GM12864 (cell line): ENCODE results near the gene SIL1.

ENCODE experiments used
- DNase-seq: peaks from one replicate; pipeline ENCODE4 v3.0.0-alpha.2; 2011; ENCODE audit warnings: low read depth
- H3K4me3 ChIP-seq: 2 replicates; pipeline ENCODE4 v1.5.1; 2011; ENCODE audit warnings: mild to moderate bottlenecking, low read depth, low read length, control low read depth
- TF ChIP-seq, protein P1 (sequence below): IDR thresholded peaks from 2 replicates; pipeline ENCODE4 v1.5.1; 2011; ENCODE audit warnings: low read depth, mild to moderate bottlenecking, moderate library complexity, low read length, control low read depth, inconsistent platforms; ENCODE audit errors: missing control alignments

SIL1 gene

DNA sequence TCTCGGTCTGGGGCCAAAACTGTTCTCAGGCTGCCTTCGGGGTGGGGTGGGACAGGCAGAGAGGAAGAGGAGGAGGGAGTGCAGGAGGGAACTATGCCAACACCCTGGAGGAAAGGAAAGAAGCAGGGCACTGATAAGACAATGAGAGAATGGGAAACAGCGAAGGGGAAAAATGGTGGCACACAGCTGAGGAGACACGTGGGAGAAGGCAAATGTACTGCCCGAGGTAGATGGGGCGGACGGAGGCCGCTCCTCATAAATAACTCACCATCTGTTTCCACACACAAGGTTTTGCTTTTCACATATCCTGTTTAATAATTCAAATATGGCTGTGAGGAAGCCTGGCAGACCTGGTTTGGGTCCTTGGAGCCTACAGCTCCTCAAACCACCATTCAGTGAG is 174.9 kb downstream of the SIL1 start:
- no peak overlapping the region for H3K4me3 ChIP-seq
- no peak for DNase-seq
- TF ChIP-seq, protein P1, sequence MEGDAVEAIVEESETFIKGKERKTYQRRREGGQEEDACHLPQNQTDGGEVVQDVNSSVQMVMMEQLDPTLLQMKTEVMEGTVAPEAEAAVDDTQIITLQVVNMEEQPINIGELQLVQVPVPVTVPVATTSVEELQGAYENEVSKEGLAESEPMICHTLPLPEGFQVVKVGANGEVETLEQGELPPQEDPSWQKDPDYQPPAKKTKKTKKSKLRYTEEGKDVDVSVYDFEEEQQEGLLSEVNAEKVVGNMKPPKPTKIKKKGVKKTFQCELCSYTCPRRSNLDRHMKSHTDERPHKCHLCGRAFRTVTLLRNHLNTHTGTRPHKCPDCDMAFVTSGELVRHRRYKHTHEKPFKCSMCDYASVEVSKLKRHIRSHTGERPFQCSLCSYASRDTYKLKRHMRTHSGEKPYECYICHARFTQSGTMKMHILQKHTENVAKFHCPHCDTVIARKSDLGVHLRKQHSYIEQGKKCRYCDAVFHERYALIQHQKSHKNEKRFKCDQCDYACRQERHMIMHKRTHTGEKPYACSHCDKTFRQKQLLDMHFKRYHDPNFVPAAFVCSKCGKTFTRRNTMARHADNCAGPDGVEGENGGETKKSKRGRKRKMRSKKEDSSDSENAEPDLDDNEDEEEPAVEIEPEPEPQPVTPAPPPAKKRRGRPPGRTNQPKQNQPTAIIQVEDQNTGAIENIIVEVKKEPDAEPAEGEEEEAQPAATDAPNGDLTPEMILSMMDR = no peak

DNA sequence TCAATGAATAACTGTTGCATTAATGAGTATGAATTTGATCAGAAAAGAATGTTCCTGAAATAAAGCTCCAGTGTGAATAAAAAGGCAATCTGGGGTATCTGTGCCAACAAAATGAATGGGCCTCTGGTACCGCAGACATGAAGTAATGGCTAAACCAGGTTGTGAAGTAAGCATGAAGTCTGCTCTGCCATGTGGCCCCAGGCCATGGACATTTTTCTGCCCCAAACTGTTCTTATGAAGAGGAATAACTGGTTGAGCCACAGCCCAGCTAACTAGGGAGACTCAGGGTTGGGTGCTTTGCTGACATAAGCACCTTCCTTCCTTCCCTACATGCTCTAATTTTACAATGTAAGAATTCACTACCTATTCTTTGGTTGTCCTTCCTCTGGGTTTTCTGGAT is 175.6 kb downstream of the SIL1 start:
- TF ChIP-seq, protein P1 = no peak
- no peak overlapping the region for H3K4me3 ChIP-seq
- no peak for DNase-seq

DNA sequence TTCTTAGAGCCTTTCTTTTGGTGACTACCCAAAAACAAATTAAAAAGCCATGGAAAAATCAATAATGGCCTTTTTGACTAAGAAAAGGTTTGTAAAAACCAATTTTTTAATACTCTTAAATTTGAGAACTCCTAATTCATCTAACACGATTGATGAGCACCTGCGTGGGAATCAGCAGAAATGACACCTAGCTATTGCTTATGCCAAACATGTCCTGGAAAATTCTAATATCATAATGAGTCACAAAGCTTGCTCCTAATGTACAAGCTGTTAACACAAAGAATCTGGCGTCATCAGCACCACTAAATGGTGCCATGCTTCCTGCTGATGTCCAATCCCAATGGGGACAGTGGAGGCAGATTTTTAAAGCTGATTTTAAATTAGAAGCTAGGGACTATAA is 176.8 kb downstream of the SIL1 start:
- no peak for DNase-seq
- H3K4me3 ChIP-seq = no peak overlapping the region
- TF ChIP-seq, protein P1 = no peak

DNA sequence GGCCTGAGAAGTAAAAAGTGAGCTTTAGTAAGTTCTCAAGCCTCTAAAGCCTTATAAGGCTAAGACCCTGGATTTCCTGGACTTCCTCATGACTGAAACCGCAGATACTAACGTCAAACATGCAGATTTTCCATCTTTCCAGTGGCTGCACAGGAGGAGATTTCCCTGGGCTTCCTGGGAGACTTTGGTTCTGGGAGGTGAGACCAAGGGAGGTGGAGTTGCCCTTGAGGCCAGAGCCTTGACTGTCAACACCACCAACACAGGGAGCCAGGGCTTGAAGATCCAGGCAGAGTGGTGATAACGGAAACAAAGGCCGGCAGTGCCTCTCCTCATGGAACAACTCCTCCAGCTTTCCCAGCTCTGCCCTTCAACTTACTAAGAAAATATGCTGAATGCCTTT is 178.3 kb downstream of the SIL1 start:
- no peak for DNase-seq
- H3K4me3 ChIP-seq = no peak overlapping the region
- TF ChIP-seq, protein P1 = no peak

DNA sequence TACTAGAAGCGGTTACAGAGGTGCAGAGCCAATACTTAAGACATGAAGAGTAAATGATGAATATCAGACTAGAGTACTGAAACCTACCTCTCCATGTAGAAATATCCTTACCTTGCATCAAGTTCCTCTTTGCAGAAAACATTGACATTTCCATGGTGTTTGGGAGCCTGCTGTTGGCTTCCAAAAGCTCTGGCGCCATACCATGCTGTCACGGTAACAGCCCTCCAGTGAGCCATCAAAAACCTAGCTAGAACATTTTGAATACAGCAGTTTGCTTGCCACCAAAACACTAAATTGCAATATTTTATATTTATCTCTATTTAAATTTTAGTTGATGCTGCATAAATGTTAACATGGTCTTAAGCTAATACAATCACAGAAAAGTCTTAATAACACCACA is 179.0 kb downstream of the SIL1 start:
- TF ChIP-seq, protein P1 = no peak
- H3K4me3 ChIP-seq = no peak overlapping the region
- DNase-seq = no peak

DNA sequence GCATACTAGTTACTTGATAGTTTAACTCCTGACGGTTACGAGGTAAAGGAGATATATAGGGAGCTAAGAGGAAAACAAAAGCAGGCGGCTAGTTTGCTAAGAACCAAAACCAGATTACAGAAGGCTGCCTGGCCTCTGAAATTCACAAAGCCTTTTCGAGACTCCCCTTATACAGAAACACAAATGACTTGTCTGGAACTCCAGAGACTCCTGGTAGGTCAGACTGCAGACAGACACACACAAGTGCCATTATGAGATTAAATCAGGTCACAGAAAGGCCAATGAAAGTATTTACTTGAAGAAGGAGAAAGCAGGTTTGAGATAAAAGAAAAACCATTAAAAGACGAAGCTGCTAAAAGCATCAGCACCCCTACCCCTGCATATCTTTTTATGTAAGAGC is 180.5 kb downstream of the SIL1 start:
- TF ChIP-seq, protein P1 = no peak
- H3K4me3 ChIP-seq = no peak overlapping the region
- no peak for DNase-seq

DNA sequence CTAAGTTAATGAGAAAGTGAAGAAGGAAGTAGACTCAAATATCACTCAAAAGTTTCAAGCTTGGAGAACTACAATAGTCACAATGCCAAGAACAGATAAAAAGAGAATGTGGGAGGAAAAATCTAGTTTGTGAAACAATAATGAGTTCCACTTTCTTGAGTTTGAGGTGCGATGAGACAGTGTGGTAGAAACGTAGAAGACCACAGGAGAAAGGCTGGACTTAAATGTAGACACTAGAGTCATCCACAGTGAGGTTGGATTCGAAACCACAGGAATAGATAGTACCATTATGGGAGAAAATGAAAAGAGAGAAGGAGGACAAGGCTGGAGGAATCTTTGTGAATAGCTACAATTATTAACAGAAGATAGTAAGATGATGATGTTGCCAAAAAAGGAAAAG is 182.0 kb downstream of the SIL1 start:
- TF ChIP-seq, protein P1 = no peak
- DNase-seq = no peak
- no peak overlapping the region for H3K4me3 ChIP-seq
